Panc1 (cell line): ENCODE results near the gene MINDY4.

Experiments
- CTCF ChIP-seq: fragments of 450-650 bp; IDR thresholded peaks from 2 replicates; pipeline ENCODE4 v1.5.1; 2017; ENCODE audit warnings: mild to moderate bottlenecking
- TCF7L2 ChIP-seq: IDR thresholded peaks from 2 replicates; pipeline ENCODE4 v1.6.1; 2011; ENCODE audit warnings: mild to moderate bottlenecking, low read depth, low read length, inconsistent platforms

- TF ChIP-seq TCF7L2 (no peak), CTCF (no peak)
Observed at GRCh38 chr7:30926313-30926712, 155.1 kb downstream of the MINDY4 start.
